Small intestine (tissue), 7 donors: ENCODE measurements around the gene OST4. TPM values are rescaled to one million over a fixed set of nuclear protein-coding genes. Genes with fewer than 3 reads are reported as not detected.

Experiments
- DNase-seq, 2 donors: peaks; one replicate each; pipeline versions ENCODE4 v3.0.0 to v3.0.0-alpha.2; 2013
- FAIRE-seq: peaks from 2 replicates; lab custom pipeline; 2012; peaks lifted over from hg19 to GRCh38; lab: Jason Lieb, UNC
- H3K27ac ChIP-seq, 3 donors: one replicate each; pipeline ENCODE4 v1.5.1; 2013; ENCODE audit warnings: low read length in 2 of 3, mild to moderate bottlenecking in 2 of 3, control low read depth in 1 of 3, inconsistent platforms in 1 of 3, low read depth in 1 of 3, moderate library complexity in 1 of 3
- H3K27me3 ChIP-seq, 3 donors: one replicate each; pipeline ENCODE4 v1.6.1; 2013; ENCODE audit warnings: low read length in 3 of 3, inconsistent platforms in 1 of 3; ENCODE audit not compliant: control insufficient read depth in 3 of 3, insufficient read depth in 3 of 3
- H3K36me3 ChIP-seq, 3 donors: one replicate each; pipeline ENCODE4 v1.6.1; 2013; ENCODE audit warnings: low read length in 3 of 3, inconsistent platforms in 1 of 3, low read depth in 1 of 3, mild to moderate bottlenecking in 1 of 3, moderate library complexity in 1 of 3; ENCODE audit not compliant: control insufficient read depth in 3 of 3, insufficient read depth in 2 of 3
- H3K4me1 ChIP-seq, 3 donors: one replicate each; pipeline ENCODE4 v1.6.1; 2013; ENCODE audit warnings: low read length in 2 of 3, inconsistent platforms in 1 of 3, low read depth in 1 of 3, mild to moderate bottlenecking in 1 of 3, moderate library complexity in 1 of 3; ENCODE audit not compliant: control insufficient read depth in 3 of 3, insufficient read depth in 2 of 3
- H3K4me3 ChIP-seq, 3 donors: one replicate each; pipeline ENCODE4 v1.5.1; 2013; ENCODE audit warnings: low read length in 3 of 3, control low read depth in 1 of 3, inconsistent platforms in 1 of 3, low read depth in 1 of 3, mild to moderate bottlenecking in 1 of 3, moderate library complexity in 1 of 3
- H3K9me3 ChIP-seq, 2 donors: one replicate each; pipeline ENCODE4 v1.6.1; 2013; ENCODE audit warnings: low read depth in 1 of 2, low read length in 1 of 2; ENCODE audit not compliant: control insufficient read depth in 2 of 2, insufficient read depth in 1 of 2
- WGBS, 3 donors: extraction: QIAGEN DNeasy Blood & Tissue Kit; methylation state at CpG; one replicate each; pipeline ENCODE4 v1.1.7; 2013; 5-methylcytosine and 5-hydroxymethylcytosine counted together
- polyA plus RNA-seq, 4 donors: library from polyadenylated mRNA; stranded (reverse) in 3 of 4; unstranded in 1 of 4; fragments of 200-250 nt in 3 of 4; fragments of 120-200 nt in 1 of 4; gene quantifications; one replicate each; pipeline versions ENCODE4 v1.2.1 to v1.2.3, GENCODE V29; 2013
- donor health status: healthy with polysubstance abuse.
- donor health status: control.
- donor health status: control.
- donor health status: Bipolar disorder and iron deficiency.
- donor health status: healthy.

Gene OST4
- polyA plus RNA-seq, 4 donors = 319 to 477 (median 396) TPM

- 89 to 93% (median 90%) methylated on average over 24 of the region's 24 CpGs for WGBS, 3 donors
- DNase-seq (no peak), FAIRE-seq (no peak)
- Histone ChIP-seq H3K27ac (no peak overlapping the region), H3K36me3 (peaks cover 0 to 77% (median 2%) of the 10 kb centered on the region in 3 donors), H3K4me1 (peaks cover 0 to 7% (median 4%) of the 10 kb centered on the region in 3 donors), H3K4me3 (no peak overlapping the region), H3K27me3 (no peaks in the 10 kb centered on the region), H3K9me3 (no peaks in the 10 kb centered on the region)
Observed at GRCh38 chr2:27025861-27026851, 45.3 kb downstream of the OST4 start.

GRCh38 chr2:27025281-27025800 is 46.1 kb downstream of the OST4 start:
- FAIRE-seq = no peak
- H3K4me3 ChIP-seq = no peak overlapping the region
- no peaks in the 10 kb centered on the region for H3K9me3 ChIP-seq
- H3K36me3 ChIP-seq = peaks cover 0 to 75% (median 2%) of the 10 kb centered on the region in 3 donors
- 93 to 94% (median 94%) methylated on average over 13 of the region's 13 CpGs for WGBS, 3 donors
- H3K27me3 ChIP-seq = no peaks in the 10 kb centered on the region
- H3K27ac ChIP-seq = no peak overlapping the region
- no peak for DNase-seq
- peaks cover 0 to 15% (median 4%) of the 10 kb centered on the region in 3 donors for H3K4me1 ChIP-seq

- FAIRE-seq (no peak), DNase-seq (no peak)
- no peaks in the 10 kb centered on the region for H3K9me3 ChIP-seq
Observed at GRCh38 chr2:27024812-27025211, 46.6 kb downstream of the OST4 start.

GRCh38 chr2:27024188-27024587 is 47.3 kb downstream of the OST4 start:
- Histone ChIP-seq H3K4me1 (peaks cover 4 to 25% (median 5%) of the 10 kb centered on the region in 3 donors), H3K27ac (no peak overlapping the region), H3K9me3 (no peaks in the 10 kb centered on the region), H3K36me3 (peaks cover 0 to 69% (median 2%) of the 10 kb centered on the region in 3 donors), H3K27me3 (no peaks in the 10 kb centered on the region), H3K4me3 (no peak overlapping the region)
- FAIRE-seq (no peak), DNase-seq (no peak)
- 87 to 91% (median 89%) methylated on average over 18 of the region's 18 CpGs for WGBS, 3 donors

More at GRCh38 chr2:27024812-27025211, 46.6 kb downstream of the OST4 start:
- no peaks in the 10 kb centered on the region for H3K27me3 ChIP-seq
- H3K36me3 ChIP-seq = peaks cover 0 to 72% (median 2%) of the 10 kb centered on the region in 3 donors
- H3K27ac ChIP-seq = no peak overlapping the region
- H3K4me1 ChIP-seq = peaks cover 3 to 20% (median 4%) of the 10 kb centered on the region in 3 donors
- WGBS, 3 donors = 93 to 95% (median 95%) methylated on average over 12 of the region's 12 CpGs
- no peak overlapping the region for H3K4me3 ChIP-seq

- Histone ChIP-seq H3K4me3 (no peak overlapping the region), H3K27ac (no peak overlapping the region), H3K27me3 (no peaks in the 10 kb centered on the region), H3K4me1 (peaks cover 4 to 29% (median 5%) of the 10 kb centered on the region in 3 donors), H3K36me3 (peaks cover 0 to 65% (median 2%) of the 10 kb centered on the region in 3 donors), H3K9me3 (no peaks in the 10 kb centered on the region)
- FAIRE-seq = no peak
- WGBS, 3 donors = 91 to 94% (median 93%) methylated on average over 7 of the region's 7 CpGs
- no peak for DNase-seq
Observed at GRCh38 chr2:27023740-27024139, 47.7 kb downstream of the OST4 start.

- H3K27ac ChIP-seq = peak overlapping the region in 1 of 3 donors; percentile 47
Observed at GRCh38 chr2:27021253-27022049, 50.0 kb downstream of the OST4 start.

More at GRCh38 chr2:27021253-27022049, 50.0 kb downstream of the OST4 start:
- Histone ChIP-seq H3K36me3 (peaks cover 0 to 46% (median 2%) of the 10 kb centered on the region in 3 donors), H3K4me3 (no peak overlapping the region), H3K9me3 (no peaks in the 10 kb centered on the region), H3K4me1 (peaks cover 4 to 49% (median 5%) of the 10 kb centered on the region in 3 donors), H3K27me3 (no peaks in the 10 kb centered on the region)
- FAIRE-seq = no peak
- 38 to 67% (median 48%) methylated on average over 11 of the region's 11 CpGs for WGBS, 3 donors
- DNase-seq = peak; percentile 30 to 76
